WTC11 (cell line): ENCODE measurements around the gene C1orf226. TPM values are rescaled to one million over a fixed set of nuclear protein-coding genes. Genes with fewer than 3 reads are reported as not detected.

Experiments used
- ATAC-seq: fragments of 200-7000 bp; cut with Tn5 transposase; 2 replicates; pipeline ENCODE4 v1.10.0; 2021; ENCODE audit warnings: mild to moderate bottlenecking, moderate library complexity
- CTCF ChIA-PET: fragments of 300-600 bp; sonication (Branson Sonifier 250); formaldehyde crosslinking; loops from one replicate; lab custom pipeline; 2021; ENCODE audit warnings: antibody characterized with exemption; lab: Charles Lee
- POLR2A ChIA-PET: fragments of 350-600 bp; sonication (Branson Sonifier 250); formaldehyde crosslinking; loops from one replicate; lab custom pipeline; 2021; ENCODE audit warnings: antibody characterized with exemption; lab: Charles Lee
- DNase-seq: peaks from one replicate; pipeline ENCODE4 v3.0.0; 2021; ENCODE audit warnings: low spot score
- H3K27ac Mint-ChIP-seq: 2 replicates; pipeline ENCODE4 v1.8.0; 2021; ENCODE audit warnings: mixed read lengths
- H3K27me3 Mint-ChIP-seq: 2 replicates; pipeline ENCODE4 v1.8.0; 2021; ENCODE audit warnings: low read depth, mild to moderate bottlenecking, moderate library complexity, mixed read lengths
- H3K36me3 Mint-ChIP-seq: 2 replicates; pipeline ENCODE4 v1.8.0; 2021; ENCODE audit warnings: mixed read lengths
- H3K4me1 Mint-ChIP-seq: 2 replicates; pipeline ENCODE4 v1.8.0; 2022; ENCODE audit warnings: mixed read lengths
- H3K4me3 Mint-ChIP-seq: 2 replicates; pipeline ENCODE4 v1.8.0; 2021; ENCODE audit warnings: mild to moderate bottlenecking, moderate library complexity, mixed read lengths
- H3K9me3 Mint-ChIP-seq: 2 replicates; pipeline ENCODE4 v1.8.0; 2021; ENCODE audit warnings: mixed read lengths
- ATF2 ChIP-seq: sonication (generic); formaldehyde crosslinking; IDR thresholded peaks from 2 replicates; pipeline ENCODE4 v1.8.1; 2022; ENCODE audit warnings: low read depth, missing genetic modification reagents, borderline replicate concordance
- CDX4 ChIP-seq: fragments of 250-450 bp; sonication (Bioruptor Pico); IDR thresholded peaks from 2 replicates; pipeline ENCODE4 v1.9.0; 2021; ENCODE audit warnings: moderate library complexity, mild to moderate bottlenecking, inconsistent platforms, borderline replicate concordance
- CTCF ChIP-seq: fragments of 200-600 bp; IDR thresholded peaks from 2 replicates; pipeline ENCODE4 v1.8.0; 2022; ENCODE audit warnings: antibody characterized with exemption
- ELF4 ChIP-seq: sonication (generic); formaldehyde crosslinking; IDR thresholded peaks from 2 replicates; pipeline ENCODE4 v1.8.1; 2022; ENCODE audit warnings: low read depth, mild to moderate bottlenecking, moderate library complexity, missing genetic modification reagents
- FOXP4 ChIP-seq: sonication (generic); formaldehyde crosslinking; IDR thresholded peaks from 2 replicates; pipeline ENCODE4 v1.8.0; 2022; ENCODE audit warnings: mild to moderate bottlenecking, missing genetic modification reagents
- KAT7 ChIP-seq: sonication (generic); formaldehyde crosslinking; IDR thresholded peaks from 2 replicates; pipeline ENCODE4 v1.8.1; 2023; ENCODE audit warnings: missing genetic modification reagents, mild to moderate bottlenecking, borderline replicate concordance
- MLX ChIP-seq: sonication (generic); formaldehyde crosslinking; IDR thresholded peaks from 2 replicates; pipeline ENCODE4 v1.8.1; 2023; ENCODE audit warnings: mild to moderate bottlenecking, missing genetic modification reagents, moderate library complexity
- MXD4 ChIP-seq: fragments of 250-450 bp; sonication (Bioruptor Pico); IDR thresholded peaks from 2 replicates; pipeline ENCODE4 v1.8.0; 2021; ENCODE audit warnings: mild to moderate bottlenecking, moderate library complexity, borderline replicate concordance
- NR2C2 ChIP-seq: sonication (generic); formaldehyde crosslinking; IDR thresholded peaks from 2 replicates; pipeline ENCODE4 v1.8.0; 2022; ENCODE audit warnings: mild to moderate bottlenecking, missing genetic modification reagents
- OVOL2 ChIP-seq: fragments of 250-450 bp; sonication (Bioruptor Pico); IDR thresholded peaks from 2 replicates; pipeline ENCODE4 v1.9.0; 2021; ENCODE audit warnings: mild to moderate bottlenecking, borderline replicate concordance
- PREB ChIP-seq: sonication (generic); formaldehyde crosslinking; IDR thresholded peaks from 2 replicates; pipeline ENCODE4 v1.8.1; 2022; ENCODE audit warnings: mild to moderate bottlenecking, missing genetic modification reagents, moderate library complexity, borderline replicate concordance
- RORB ChIP-seq: fragments of 250-450 bp; sonication (Bioruptor Pico); IDR thresholded peaks from 2 replicates; pipeline ENCODE4 v1.9.0; 2021; ENCODE audit warnings: mild to moderate bottlenecking
- TEAD1 ChIP-seq: sonication (generic); formaldehyde crosslinking; IDR thresholded peaks from 2 replicates; pipeline ENCODE4 v1.8.0; 2022; ENCODE audit warnings: mild to moderate bottlenecking, missing genetic modification reagents
- USF2 ChIP-seq: sonication (generic); formaldehyde crosslinking; IDR thresholded peaks from 2 replicates; pipeline ENCODE4 v1.8.1; 2023; ENCODE audit warnings: mild to moderate bottlenecking, missing genetic modification reagents, moderate library complexity
- ZNF532 ChIP-seq: fragments of 250-450 bp; sonication (Bioruptor Pico); IDR thresholded peaks from 2 replicates; pipeline ENCODE4 v1.9.0; 2021; ENCODE audit warnings: mild to moderate bottlenecking, borderline replicate concordance
- total RNA-seq: library from RNA; stranded (reverse); gene quantifications from 3 replicates; pipeline ENCODE4 v1.2.3, GENCODE V29; 2021

C1orf226 gene
- total RNA-seq, 1 experiment from 2014 or later = 21.4 TPM

GRCh38 chr1:162342452-162342983 is 39.0 kb upstream of the C1orf226 start:
- peaks cover 10% of the 10 kb centered on the region for H3K36me3 Mint-ChIP-seq
- CTCF ChIA-PET = interaction anchor here (1.6 kb wide), 1 partner anchor 15 kb away, joined by 5 read pairs; no protein-coding TSS in a partner anchor
- DNase-seq = no peak
- TF ChIP-seq ELF4 (CRISPR knock-in tag) (no peak), RORB (CRISPR knock-in tag) (no peak), PREB (CRISPR knock-in tag) (no peak), KAT7 (CRISPR knock-in tag) (no peak), MLX (CRISPR knock-in tag) (no peak), FOXP4 (CRISPR knock-in tag) (no peak), MXD4 (CRISPR knock-in tag) (no peak), CTCF (no peak), ZNF532 (CRISPR knock-in tag) (no peak), CDX4 (CRISPR knock-in tag) (no peak), ATF2 (no peak)
- TF ChIP-seq, all 79 proteins: peak for 0
- Mint-ChIP-seq H3K4me1 (0 out of 2 replicates have a peak, but pooled peaks cover 2% of the 10 kb centered on the region), H3K27me3 (no peaks in the 10 kb centered on the region), H3K27ac (no peak overlapping the region), H3K4me3 (no peak overlapping the region), H3K9me3 (no peaks in the 10 kb centered on the region)
- ATAC-seq = no peak
- POLR2A ChIA-PET = no interaction called here

GRCh38 chr1:162343470-162343869 is 38.1 kb upstream of the C1orf226 start:
- DNase-seq (no peak), ATAC-seq (no peak)
- no peak for TF ChIP-seq OVOL2 (CRISPR knock-in tag)
- no peak for TF ChIP-seq RORB (CRISPR knock-in tag)
- no peak for TF ChIP-seq TEAD1 (CRISPR knock-in tag)
- TF ChIP-seq USF2 (CRISPR knock-in tag) = no peak
- TF ChIP-seq CDX4 (CRISPR knock-in tag) = no peak
- no peak for TF ChIP-seq NR2C2 (CRISPR knock-in tag)
- ChIA-PET CTCF (no interaction called here), POLR2A (no interaction called here)
- H3K4me1 Mint-ChIP-seq = 0 out of 2 replicates have a peak, but pooled peaks cover 2% of the 10 kb centered on the region
- H3K9me3 Mint-ChIP-seq = no peaks in the 10 kb centered on the region
- no peak overlapping the region for H3K4me3 Mint-ChIP-seq
- no peak overlapping the region for H3K27ac Mint-ChIP-seq
- H3K36me3 Mint-ChIP-seq = peaks cover 10% of the 10 kb centered on the region
- H3K27me3 Mint-ChIP-seq = no peaks in the 10 kb centered on the region
